OCI-LY7 (cell line): ENCODE data around the gene SLC39A10. TPM values are rescaled to one million over a fixed set of nuclear protein-coding genes. Genes with fewer than 3 reads are reported as not detected.

Experiments used
- BruUV-seq: library from RNA; stranded (reverse); fragments of 400-500 nt; replicated peaks from 2 replicates; lab custom pipeline; 2021; lab: Mats Ljungman, UMichigan
- CTCF ChIA-PET: fragments of 300-600 bp; sonication (Branson Sonifier 250); formaldehyde crosslinking; loops from one replicate; lab custom pipeline; 2022; ENCODE audit warnings: antibody characterized with exemption; ENCODE audit not compliant: unreplicated experiment; lab: Charles Lee
- POLR2A ChIA-PET: fragments of 300-600 bp; sonication (Branson Sonifier 250); formaldehyde crosslinking; loops from one replicate; lab custom pipeline; 2022; ENCODE audit warnings: antibody characterized with exemption; lab: Charles Lee
- DNase-seq: peaks from one replicate; pipeline ENCODE4 v3.0.0-alpha.2; 2015; ENCODE audit warnings: low spot score
- H2AFZ ChIP-seq: fragments of 200-600 bp; sonication (generic), shearing (Covaris generic); 2 replicates; pipeline ENCODE4 v1.6.1; 2014; ENCODE audit warnings: mild to moderate bottlenecking, antibody characterized with exemption, low read length, moderate library complexity
- H3K27ac ChIP-seq: fragments of 200-600 bp; sonication (generic); 2 replicates; pipeline ENCODE4 v1.5.1; 2014; ENCODE audit warnings: mixed run types, low read depth, mild to moderate bottlenecking, moderate library complexity, low read length, inconsistent platforms; ENCODE audit not compliant: poor library complexity, severe bottlenecking
- H3K36me3 ChIP-seq: fragments of 200-600 bp; sonication (generic); 2 replicates; pipeline ENCODE4 v1.6.1; 2014; ENCODE audit warnings: mild to moderate bottlenecking, antibody characterized with exemption, low read length, moderate library complexity, mixed read lengths; ENCODE audit not compliant: insufficient read depth
- H3K4me1 ChIP-seq: fragments of 200-600 bp; sonication (generic); 2 replicates; pipeline ENCODE4 v1.5.1; 2014; ENCODE audit warnings: mild to moderate bottlenecking, low read length; ENCODE audit not compliant: insufficient read depth, poor library complexity, severe bottlenecking
- H3K4me2 ChIP-seq: fragments of 200-600 bp; sonication (generic); 2 replicates; pipeline ENCODE4 v1.6.1; 2014; ENCODE audit warnings: mild to moderate bottlenecking, low read length
- H3K4me3 ChIP-seq: fragments of 200-600 bp; sonication (generic); 2 replicates; pipeline ENCODE4 v1.5.1; 2014; ENCODE audit warnings: mild to moderate bottlenecking, low read depth, low read length; ENCODE audit not compliant: poor library complexity, severe bottlenecking
- H3K79me2 ChIP-seq: fragments of 200-600 bp; sonication (generic); 2 replicates; pipeline ENCODE4 v1.6.1; 2016; ENCODE audit warnings: low read depth, mild to moderate bottlenecking, low read length, moderate library complexity, mixed read lengths; ENCODE audit not compliant: insufficient read depth
- H3K9me2 ChIP-seq: fragments of 200-600 bp; sonication (generic); 2 replicates; pipeline ENCODE4 v1.6.1; 2016; ENCODE audit warnings: mild to moderate bottlenecking, low read length, mixed read lengths; ENCODE audit not compliant: insufficient read depth
- H3K9me3 ChIP-seq: fragments of 200-600 bp; sonication (generic); 2 replicates; pipeline ENCODE4 v1.6.1; 2014; ENCODE audit warnings: mild to moderate bottlenecking, mixed run types, low read length, mixed read lengths
- H4K20me1 ChIP-seq: fragments of 200-600 bp; sonication (generic); 2 replicates; pipeline ENCODE4 v1.6.1; 2014; ENCODE audit warnings: mild to moderate bottlenecking, antibody characterized with exemption, low read length, moderate library complexity, mixed read lengths; ENCODE audit not compliant: insufficient read depth
- CTCF ChIP-seq: fragments of 200-600 bp; sonication (generic); conservative IDR thresholded peaks from 2 replicates; pipeline ENCODE4 v1.5.1; 2014; ENCODE audit warnings: mild to moderate bottlenecking, antibody characterized with exemption, low read length, moderate library complexity, mixed read lengths
- EZH2phosphoT487 ChIP-seq: fragments of 200-600 bp; sonication (generic); IDR thresholded peaks from 2 replicates; pipeline ENCODE4 v1.6.1; 2018; ENCODE audit warnings: low read depth, borderline replicate concordance, mild to moderate bottlenecking, mixed run types, antibody characterized with exemption, low read length, moderate library complexity, mixed read lengths
- intact Hi-C: fragments of 100-400 bp; cut with micrococcal nuclease; formaldehyde crosslinking; loops from one replicate; pipeline ENCODE4 v1.10.0; 2022; ENCODE audit not compliant: unreplicated experiment
- total RNA-seq, 2 experiments: library from RNA; depleted of rRNA in 1 of 2; stranded (reverse); fragments of >200 nt in 1 of 2; shearing (Covaris generic) in 1 of 2; gene quantifications; 2 replicates each; pipeline ENCODE4 v1.2.3, GENCODE V29; 2014 to 2022

SLC39A10 gene
- total RNA-seq, 2 experiments from 2014 or later, result 14.7 to 31.9 TPM

GRCh38 chr2:195648787-195649186 lies 8.2 kb upstream of the SLC39A10 start:
- no TSS peak for BruUV-seq
- H3K4me2 ChIP-seq, result peak overlapping the region; percentile 73; the same call in 1 of the 2 replicates
- no peaks in the 10 kb centered on the region for H3K9me3 ChIP-seq
- no peak overlapping the region for H3K4me3 ChIP-seq
- H3K27ac ChIP-seq, result peak overlapping the region; percentile 83
- no peaks in the 10 kb centered on the region for H3K9me2 ChIP-seq
- no peaks in the 10 kb centered on the region for H3K79me2 ChIP-seq
- H4K20me1 ChIP-seq, result no peaks in the 10 kb centered on the region
- no peak for DNase-seq
- peak overlapping the region; percentile 99; the same call in 1 of the 2 replicates for H2AFZ ChIP-seq
- ChIA-PET POLR2A (interaction anchor here (0.8 kb wide), 1 partner anchor 15 kb away, joined by 3 read pairs; no protein-coding TSS in a partner anchor), CTCF (no interaction called here)
- H3K4me1 ChIP-seq, result peaks cover 51% of the 10 kb centered on the region
- H3K36me3 ChIP-seq, result no peaks in the 10 kb centered on the region
- intact Hi-C loops, result no loop called here
- TF ChIP-seq CTCF (no peak), EZH2phosphoT487 (no peak)

DNA sequence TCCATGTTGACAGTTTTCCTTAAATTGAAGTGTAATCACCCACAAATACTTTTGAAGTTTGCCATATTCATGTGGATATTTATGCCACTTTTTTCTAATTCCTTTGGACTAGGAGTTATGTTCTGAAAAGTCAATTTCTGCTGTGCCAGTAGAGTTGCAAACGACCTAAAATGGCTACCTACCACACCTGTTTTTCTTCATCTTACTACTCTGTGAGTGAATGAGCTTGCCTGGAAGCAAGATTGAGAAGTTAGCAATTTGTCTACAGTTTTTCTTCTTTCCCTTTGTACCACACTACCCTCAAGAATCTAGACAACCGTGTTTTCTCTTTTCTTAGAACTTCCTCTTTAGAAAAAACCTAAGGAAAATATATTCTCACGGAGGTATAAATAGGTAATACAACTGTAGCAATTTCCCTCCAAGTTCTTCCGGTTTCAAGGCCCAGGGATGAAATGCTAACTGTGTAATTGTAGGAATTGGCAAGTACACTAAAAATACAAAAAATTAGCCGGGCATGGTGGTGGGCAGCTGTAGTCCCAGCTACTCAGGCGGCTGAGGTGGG lies 7.3 kb upstream of the SLC39A10 start:
- POLR2A ChIA-PET, result interaction anchor here (0.7 to 2.5 kb wide), 9 partner anchors 10 to 161 kb away, joined by 3 to 14 read pairs (median 4); no protein-coding TSS in a partner anchor
- no TSS peak for BruUV-seq
- H3K4me2 ChIP-seq, result peak overlapping the region; percentile 73

GRCh38 chr2:195651046-195651445 lies 6.0 kb upstream of the SLC39A10 start:
- Histone ChIP-seq H3K36me3 (no peaks in the 10 kb centered on the region), H3K4me2 (peak overlapping the region; percentile 73), H3K27ac (peak overlapping the region; percentile 83), H3K9me2 (no peaks in the 10 kb centered on the region), H3K9me3 (no peaks in the 10 kb centered on the region), H3K79me2 (no peaks in the 10 kb centered on the region), H3K4me1 (peaks cover 52% of the 10 kb centered on the region), H4K20me1 (no peaks in the 10 kb centered on the region), H3K4me3 (peak overlapping the region; percentile 51), H2AFZ (peak overlapping the region; percentile 99; the same call in 1 of the 2 replicates)
- ChIA-PET POLR2A (interaction anchor here (0.5 to 2.5 kb wide), 17 partner anchors 9 to 304 kb away, joined by 3 to 20 read pairs (median 4); no protein-coding TSS in a partner anchor), CTCF (no interaction called here)
- no peak for DNase-seq
- intact Hi-C loops, result loop anchor here (10.0 kb wide), 3 partner anchors 1504 to 1784 kb away; partner anchors contain the start of gene SF3B1
- TF ChIP-seq CTCF (no peak), EZH2phosphoT487 (no peak)
- no TSS peak for BruUV-seq

More for the DNA sequence above, 7.3 kb upstream of the SLC39A10 start:
- no peaks in the 10 kb centered on the region for H4K20me1 ChIP-seq
- H3K79me2 ChIP-seq, result no peaks in the 10 kb centered on the region
- no peaks in the 10 kb centered on the region for H3K9me3 ChIP-seq
- H3K4me3 ChIP-seq, result peak overlapping the region; percentile 51
- peak overlapping the region; percentile 99 for H2AFZ ChIP-seq
- intact Hi-C loops, result loop anchor here (10.0 kb wide), 3 partner anchors 1505 to 1785 kb away; partner anchors contain the start of gene SF3B1
- no peak for TF ChIP-seq EZH2phosphoT487
- no peaks in the 10 kb centered on the region for H3K36me3 ChIP-seq
- peak overlapping the region; percentile 83 for H3K27ac ChIP-seq
- DNase-seq, result peak; percentile 50
- CTCF ChIA-PET, result no interaction called here
- H3K4me1 ChIP-seq, result peaks cover 51% of the 10 kb centered on the region
- no peaks in the 10 kb centered on the region for H3K9me2 ChIP-seq
